HUES64 (cell line): ENCODE results near the gene DLGAP1.

ENCODE experiments used
- H3K27ac ChIP-seq: 2 replicates; pipeline ENCODE4 v1.7.0; 2013; ENCODE audit warnings: low read depth, low read length, inconsistent platforms
- H3K27me3 ChIP-seq: 2 replicates; pipeline ENCODE4 v1.6.1; 2013; ENCODE audit warnings: mild to moderate bottlenecking, low read length; ENCODE audit not compliant: insufficient read depth
- H3K36me3 ChIP-seq: 2 replicates; pipeline ENCODE4 v1.6.1; 2013; ENCODE audit warnings: mild to moderate bottlenecking, low read length; ENCODE audit not compliant: insufficient read depth
- H3K4me1 ChIP-seq: 2 replicates; pipeline ENCODE4 v1.6.1; 2013; ENCODE audit warnings: mild to moderate bottlenecking, low read length, moderate library complexity; ENCODE audit not compliant: insufficient read depth
- H3K4me3 ChIP-seq: 2 replicates; pipeline ENCODE4 v1.5.1; 2013; ENCODE audit warnings: mild to moderate bottlenecking, low read length, moderate library complexity
- H3K9ac ChIP-seq: 2 replicates; pipeline ENCODE4 v1.6.1; 2013; ENCODE audit warnings: mild to moderate bottlenecking, low read depth, low read length
- H3K9me3 ChIP-seq: 2 replicates; pipeline ENCODE4 v1.6.1; 2013; ENCODE audit warnings: low read depth, low read length; ENCODE audit not compliant: insufficient read depth
- whole genome bisulfite sequencing: fragments of 150-250, 120-280 bp; methylation state at CpG from one replicate; pipeline ENCODE4 v1.1.7; 2013; ENCODE audit warnings: missing lambda C conversion rate; 5-methylcytosine and 5-hydroxymethylcytosine counted together

Gene DLGAP1

GRCh38 chr18:4078246-4078645, 376.9 kb downstream of the DLGAP1 start:
- Histone ChIP-seq H3K27ac (no peak overlapping the region), H3K9ac (no peak overlapping the region), H3K4me1 (peaks cover 17% of the 10 kb centered on the region), H3K36me3 (no peaks in the 10 kb centered on the region), H3K4me3 (no peak overlapping the region), H3K9me3 (no peaks in the 10 kb centered on the region), H3K27me3 (no peaks in the 10 kb centered on the region)
- WGBS, result 98% methylated on average over 4 of the region's 4 CpGs

DNA sequence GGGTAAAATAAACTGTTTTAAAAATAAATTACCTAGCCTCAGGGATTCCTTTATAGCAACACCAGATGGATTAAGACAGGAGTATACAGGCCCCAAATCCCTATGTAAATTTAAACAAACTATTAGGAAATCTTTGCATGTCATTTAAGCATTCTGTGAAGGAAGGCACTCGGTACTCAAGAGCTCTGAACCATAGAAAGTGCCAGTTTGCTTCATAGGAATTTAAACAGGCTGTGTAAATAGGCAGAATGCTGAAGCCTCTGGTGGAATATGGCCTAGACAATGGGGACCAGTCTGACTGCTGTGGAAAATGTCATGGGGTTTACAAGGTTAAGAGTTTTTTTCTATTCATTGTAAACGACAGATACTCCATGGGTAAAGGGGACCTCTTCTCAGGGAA, 377.4 kb downstream of the DLGAP1 start:
- no peaks in the 10 kb centered on the region for H3K36me3 ChIP-seq
- H3K9ac ChIP-seq, result no peak overlapping the region
- no peak overlapping the region for H3K4me3 ChIP-seq
- WGBS, result 86% methylated on average over 2 of the region's 2 CpGs
- no peaks in the 10 kb centered on the region for H3K27me3 ChIP-seq
- H3K4me1 ChIP-seq, result peaks cover 17% of the 10 kb centered on the region
- H3K9me3 ChIP-seq, result no peaks in the 10 kb centered on the region
- H3K27ac ChIP-seq, result no peak overlapping the region

DNA sequence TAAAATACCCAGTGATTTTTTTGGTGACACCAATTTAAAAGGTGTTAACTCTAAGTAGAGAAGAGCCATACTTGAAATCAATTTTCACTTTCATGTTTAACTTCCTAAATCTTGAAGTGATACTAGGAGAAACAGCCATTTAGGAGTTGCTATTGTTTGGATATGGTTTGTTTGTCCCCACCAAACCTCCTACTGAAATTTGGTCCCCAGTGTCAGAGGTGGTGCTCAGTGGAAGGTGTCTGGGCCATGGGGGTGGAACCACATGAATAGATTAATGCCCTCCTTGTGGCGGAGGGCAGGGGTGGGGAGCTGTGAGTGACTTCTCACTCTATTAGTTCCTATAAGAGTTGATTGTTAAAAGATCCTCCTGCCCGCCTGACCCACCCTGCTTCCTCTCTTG, 377.9 kb downstream of the DLGAP1 start:
- no peak overlapping the region for H3K27ac ChIP-seq
- H3K9ac ChIP-seq, result no peak overlapping the region
- H3K4me3 ChIP-seq, result no peak overlapping the region
- no peaks in the 10 kb centered on the region for H3K9me3 ChIP-seq
- no peaks in the 10 kb centered on the region for H3K36me3 ChIP-seq
- H3K4me1 ChIP-seq, result peaks cover 17% of the 10 kb centered on the region
- H3K27me3 ChIP-seq, result no peaks in the 10 kb centered on the region
- WGBS, result 100% methylated on average over 1 of the region's 2 CpGs

- Histone ChIP-seq H3K9ac (no peak overlapping the region), H3K36me3 (no peaks in the 10 kb centered on the region), H3K27me3 (no peaks in the 10 kb centered on the region), H3K9me3 (no peaks in the 10 kb centered on the region), H3K27ac (no peak overlapping the region), H3K4me1 (peaks cover 17% of the 10 kb centered on the region), H3K4me3 (no peak overlapping the region)
- 91% methylated on average over 3 of the region's 3 CpGs for WGBS
These were observed 380.5 kb downstream of the DLGAP1 start for GRCh38 chr18:4074647-4075046.

GRCh38 chr18:4069183-4069582, 385.9 kb downstream of the DLGAP1 start:
- WGBS, result 79% methylated on average over 6 of the region's 6 CpGs
- H3K4me3 ChIP-seq, result no peak overlapping the region
- no peaks in the 10 kb centered on the region for H3K36me3 ChIP-seq
- H3K27me3 ChIP-seq, result no peaks in the 10 kb centered on the region
- peaks cover 24% of the 10 kb centered on the region for H3K9me3 ChIP-seq
- H3K27ac ChIP-seq, result no peak overlapping the region
- H3K9ac ChIP-seq, result no peak overlapping the region
- H3K4me1 ChIP-seq, result no peaks in the 10 kb centered on the region

GRCh38 chr18:4068552-4069158, 386.5 kb downstream of the DLGAP1 start:
- Histone ChIP-seq H3K27ac (no peak overlapping the region), H3K27me3 (no peaks in the 10 kb centered on the region), H3K9ac (no peak overlapping the region), H3K4me1 (no peaks in the 10 kb centered on the region), H3K4me3 (no peak overlapping the region), H3K36me3 (no peaks in the 10 kb centered on the region), H3K9me3 (peaks cover 29% of the 10 kb centered on the region)
- WGBS, result 56% methylated on average over 4 of the region's 5 CpGs

DNA sequence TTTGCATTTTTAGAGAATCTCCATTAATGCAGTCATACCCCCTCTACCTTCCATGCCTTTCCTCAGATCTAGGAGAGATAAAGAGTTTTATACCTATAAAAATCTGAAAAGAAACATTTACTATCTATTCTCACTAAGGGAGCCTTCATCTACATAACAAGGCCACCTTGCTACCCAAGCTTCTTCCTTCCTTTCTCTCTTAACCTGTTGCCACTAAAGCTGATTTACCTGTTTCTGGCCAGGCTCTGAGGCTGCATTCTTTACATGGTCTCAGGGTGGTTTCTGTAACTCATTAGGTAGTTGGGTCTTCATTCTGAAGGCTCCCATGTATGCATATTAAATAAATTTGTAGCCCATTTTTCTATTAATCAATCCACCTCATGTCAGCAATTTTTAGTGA, 391.6 kb downstream of the DLGAP1 start:
- H3K4me1 ChIP-seq, result no peaks in the 10 kb centered on the region
- H3K27me3 ChIP-seq, result no peaks in the 10 kb centered on the region
- H3K9me3 ChIP-seq, result peaks cover 78% of the 10 kb centered on the region
- H3K9ac ChIP-seq, result no peak overlapping the region
- H3K36me3 ChIP-seq, result peaks cover 9% of the 10 kb centered on the region; the same call in 1 of the 2 replicates
- peak overlapping the region; percentile 67; the same call in 1 of the 2 replicates for H3K27ac ChIP-seq
- H3K4me3 ChIP-seq, result no peak overlapping the region

DNA sequence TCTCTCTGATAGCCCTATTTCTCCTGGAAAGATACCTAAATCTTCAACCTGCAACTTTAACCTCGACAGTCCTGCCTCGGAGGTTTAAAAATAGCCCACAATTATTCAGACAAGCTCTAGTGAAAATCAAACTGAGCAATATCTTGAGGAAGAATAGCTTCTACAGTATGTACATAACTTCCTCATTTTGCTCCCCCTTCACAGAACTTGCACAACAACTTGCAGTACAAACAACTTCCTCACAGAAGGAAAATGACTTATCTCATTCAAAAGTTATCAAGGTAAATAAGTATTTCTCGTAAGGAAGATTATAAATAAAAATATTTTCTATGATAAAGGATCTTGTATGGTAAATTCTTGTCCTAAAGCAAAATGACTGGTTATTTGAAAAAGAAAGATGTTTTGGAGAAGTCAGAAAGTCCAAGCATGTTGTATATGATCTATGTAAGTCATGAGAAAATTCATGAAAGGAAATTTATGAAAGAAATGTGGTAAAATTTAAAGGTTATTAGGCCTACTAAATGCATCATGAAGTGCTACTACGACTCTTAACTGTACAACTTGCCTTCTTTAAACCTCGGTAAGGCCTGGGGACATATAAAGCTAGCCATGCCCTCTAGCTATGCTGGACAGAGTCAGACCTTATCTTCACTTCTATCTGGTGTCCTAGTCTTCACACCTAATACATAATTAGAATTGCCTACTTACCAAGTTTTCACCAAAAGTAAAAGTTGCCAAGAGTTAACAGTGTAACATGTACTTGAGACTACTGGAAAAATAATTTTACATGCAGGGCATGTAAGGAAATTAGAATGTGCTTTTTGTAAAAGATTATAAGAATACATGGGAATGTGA, 394.5 kb downstream of the DLGAP1 start:
- Histone ChIP-seq H3K9ac (no peak overlapping the region), H3K4me3 (no peak overlapping the region), H3K27ac (no peak overlapping the region), H3K4me1 (no peaks in the 10 kb centered on the region), H3K9me3 (peaks cover 68% of the 10 kb centered on the region), H3K27me3 (no peaks in the 10 kb centered on the region), H3K36me3 (peaks cover 9% of the 10 kb centered on the region; the same call in 1 of the 2 replicates)
- WGBS, result 84% methylated on average over 4 of the region's 5 CpGs

DNA sequence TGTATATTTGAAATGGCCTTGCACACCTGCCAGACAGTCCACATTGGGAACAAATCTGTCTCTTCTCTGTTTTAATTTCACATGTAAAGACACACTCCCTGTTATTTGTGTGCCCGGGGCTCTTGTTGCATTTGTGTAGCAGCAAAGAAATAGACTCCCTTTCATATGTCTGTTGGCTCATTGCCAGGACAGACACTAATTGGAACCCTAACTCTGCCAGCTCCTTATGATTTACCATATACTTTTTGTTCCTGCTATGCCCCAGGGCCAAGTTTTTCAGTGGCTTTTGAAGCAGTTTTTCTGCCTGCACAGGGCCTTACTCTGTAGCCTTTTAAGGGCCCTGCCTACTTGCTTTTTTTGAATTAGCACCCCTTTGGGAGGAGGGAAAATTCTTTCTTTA, 396.9 kb downstream of the DLGAP1 start:
- Histone ChIP-seq H3K27me3 (no peaks in the 10 kb centered on the region), H3K9me3 (peaks cover 53% of the 10 kb centered on the region), H3K36me3 (peaks cover 9% of the 10 kb centered on the region; the same call in 1 of the 2 replicates), H3K4me3 (no peak overlapping the region), H3K27ac (no peak overlapping the region), H3K9ac (no peak overlapping the region), H3K4me1 (no peaks in the 10 kb centered on the region)
- WGBS, result 91% methylated on average over 1 of the region's 1 CpG

GRCh38 chr18:4040391-4041092, 414.6 kb downstream of the DLGAP1 start:
- H3K36me3 ChIP-seq, result no peaks in the 10 kb centered on the region
- H3K4me1 ChIP-seq, result peaks cover 18% of the 10 kb centered on the region
- no peak overlapping the region for H3K27ac ChIP-seq
- H3K4me3 ChIP-seq, result no peak overlapping the region
- no peaks in the 10 kb centered on the region for H3K9me3 ChIP-seq
- 88% methylated on average over 6 of the region's 7 CpGs for WGBS
- H3K27me3 ChIP-seq, result no peaks in the 10 kb centered on the region
- H3K9ac ChIP-seq, result no peak overlapping the region

DNA sequence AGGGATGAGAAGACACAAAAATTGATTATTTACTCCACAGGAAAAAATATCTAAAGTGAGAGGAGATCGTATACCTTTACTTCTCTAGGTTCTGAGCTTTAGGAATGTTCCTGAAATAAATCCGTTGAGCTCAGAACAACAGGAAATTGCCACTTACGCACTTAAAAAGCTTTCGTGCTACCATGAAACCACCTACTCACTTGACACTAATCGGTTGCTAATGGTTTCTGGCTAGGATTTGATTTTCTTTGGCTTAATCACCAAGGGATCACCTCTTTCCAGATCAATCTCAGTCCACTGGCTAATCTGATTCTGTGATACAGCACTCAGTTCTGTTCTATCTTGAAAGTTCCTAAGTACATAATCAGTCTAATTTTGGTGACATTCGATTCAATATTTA, 419.6 kb downstream of the DLGAP1 start:
- no peaks in the 10 kb centered on the region for H3K36me3 ChIP-seq
- H3K27ac ChIP-seq, result peak overlapping the region; percentile 48; the same call in 1 of the 2 replicates
- H3K9me3 ChIP-seq, result peaks cover 7% of the 10 kb centered on the region; the same call in 1 of the 2 replicates
- peaks cover 27% of the 10 kb centered on the region for H3K4me1 ChIP-seq
- no peak overlapping the region for H3K9ac ChIP-seq
- 64% methylated on average over 6 of the region's 6 CpGs for WGBS
- no peaks in the 10 kb centered on the region for H3K27me3 ChIP-seq
- H3K4me3 ChIP-seq, result no peak overlapping the region
